ENCODE data around the gene SLC7A4. TPM values are rescaled to one million over a fixed set of nuclear protein-coding genes. Genes with fewer than 3 reads are reported as not detected.

Gene SLC7A4
- polyA plus RNA-seq, 1 of the 3 experiments (the other 2 are of a cell fraction), result 0.02 TPM

DNA sequence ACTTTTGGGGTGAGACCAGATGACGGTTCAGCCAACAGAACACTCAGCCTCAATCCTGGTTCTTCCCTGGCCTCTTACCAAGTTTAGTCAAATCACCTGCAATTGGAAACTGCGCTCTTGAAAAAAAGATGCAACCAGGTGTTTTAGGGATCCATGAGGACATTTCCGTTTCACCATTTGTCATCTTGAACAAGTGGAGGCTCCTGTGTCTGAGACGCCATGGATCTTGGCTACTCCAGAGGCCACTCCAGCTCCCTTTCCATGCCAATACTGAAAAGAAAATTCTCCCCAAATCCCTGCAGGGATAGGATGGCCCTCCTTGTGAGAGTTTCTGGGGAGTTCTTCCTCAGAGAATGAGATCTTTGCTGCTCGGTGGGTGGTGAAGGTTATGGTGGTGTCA is 41.1 kb upstream of the SLC7A4 start:
- H3K4me1 ChIP-seq (ENCODE audit: control insufficient read depth in 1 of 2, insufficient read depth in 2 of 2, low read depth in 1 of 2, low read length in 1 of 2), result peaks cover 0 to under 1% of the 10 kb centered on the region in 2 experiments; a peak in 1 of 4 replicates
- no peak overlapping the region for H3K27ac ChIP-seq (ENCODE audit: low read depth in 2 of 2, low read length in 1 of 2)
- no peak overlapping the region for H3K9ac ChIP-seq
- no peaks in the 10 kb centered on the region for H3K27me3 ChIP-seq (ENCODE audit: insufficient read depth)
- POLR2A ChIA-PET, result no interaction called here
- no peaks in the 10 kb centered on the region for H3K79me2 ChIP-seq (ENCODE audit: insufficient read depth)
- DNase-seq, result no peak
- no peaks in the 10 kb centered on the region for H4K20me1 ChIP-seq (ENCODE audit: insufficient read depth)
- TF ChIP-seq, protein P1, sequence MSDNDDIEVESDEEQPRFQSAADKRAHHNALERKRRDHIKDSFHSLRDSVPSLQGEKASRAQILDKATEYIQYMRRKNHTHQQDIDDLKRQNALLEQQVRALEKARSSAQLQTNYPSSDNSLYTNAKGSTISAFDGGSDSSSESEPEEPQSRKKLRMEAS (IDR thresholded peaks at IDR 0.05; ENCODE audit: low read depth), result no peak
- TF ChIP-seq YY1 (IDR thresholded peaks at IDR 0.05; ENCODE audit: low read depth), result no peak
- TF ChIP-seq MXI1 (IDR thresholded peaks at IDR 0.05; ENCODE audit: low read depth, low read length), result no peak
- TF ChIP-seq, protein P2, sequence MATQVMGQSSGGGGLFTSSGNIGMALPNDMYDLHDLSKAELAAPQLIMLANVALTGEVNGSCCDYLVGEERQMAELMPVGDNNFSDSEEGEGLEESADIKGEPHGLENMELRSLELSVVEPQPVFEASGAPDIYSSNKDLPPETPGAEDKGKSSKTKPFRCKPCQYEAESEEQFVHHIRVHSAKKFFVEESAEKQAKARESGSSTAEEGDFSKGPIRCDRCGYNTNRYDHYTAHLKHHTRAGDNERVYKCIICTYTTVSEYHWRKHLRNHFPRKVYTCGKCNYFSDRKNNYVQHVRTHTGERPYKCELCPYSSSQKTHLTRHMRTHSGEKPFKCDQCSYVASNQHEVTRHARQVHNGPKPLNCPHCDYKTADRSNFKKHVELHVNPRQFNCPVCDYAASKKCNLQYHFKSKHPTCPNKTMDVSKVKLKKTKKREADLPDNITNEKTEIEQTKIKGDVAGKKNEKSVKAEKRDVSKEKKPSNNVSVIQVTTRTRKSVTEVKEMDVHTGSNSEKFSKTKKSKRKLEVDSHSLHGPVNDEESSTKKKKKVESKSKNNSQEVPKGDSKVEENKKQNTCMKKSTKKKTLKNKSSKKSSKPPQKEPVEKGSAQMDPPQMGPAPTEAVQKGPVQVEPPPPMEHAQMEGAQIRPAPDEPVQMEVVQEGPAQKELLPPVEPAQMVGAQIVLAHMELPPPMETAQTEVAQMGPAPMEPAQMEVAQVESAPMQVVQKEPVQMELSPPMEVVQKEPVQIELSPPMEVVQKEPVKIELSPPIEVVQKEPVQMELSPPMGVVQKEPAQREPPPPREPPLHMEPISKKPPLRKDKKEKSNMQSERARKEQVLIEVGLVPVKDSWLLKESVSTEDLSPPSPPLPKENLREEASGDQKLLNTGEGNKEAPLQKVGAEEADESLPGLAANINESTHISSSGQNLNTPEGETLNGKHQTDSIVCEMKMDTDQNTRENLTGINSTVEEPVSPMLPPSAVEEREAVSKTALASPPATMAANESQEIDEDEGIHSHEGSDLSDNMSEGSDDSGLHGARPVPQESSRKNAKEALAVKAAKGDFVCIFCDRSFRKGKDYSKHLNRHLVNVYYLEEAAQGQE (IDR thresholded peaks at IDR 0.05; ENCODE audit: low read depth, low read length), result no peak
- no peak for TF ChIP-seq NFIC (IDR thresholded peaks at IDR 0.05; ENCODE audit: borderline replicate concordance)
- H3K9me3 ChIP-seq, result no peaks in the 10 kb centered on the region
- CTCF ChIA-PET, result interaction anchor here (1.6 to 3.4 kb wide), 2 partner anchors 29 to 34 kb away, joined by 4 to 15 read pairs; no protein-coding TSS in a partner anchor
- H2AFZ ChIP-seq (ENCODE audit: low read depth), result no peak overlapping the region
- H3K36me3 ChIP-seq (replicated peaks in 1 of 2; ENCODE audit: control insufficient read depth in 1 of 2, insufficient read depth in 2 of 2, low read length in 1 of 2), result no peaks in the 10 kb centered on the region
- WGBS (ENCODE audit: low lambda C conversion rate), result 95% methylated on average over 5 of the region's 5 CpGs
- no peak overlapping the region for H3K4me3 ChIP-seq (ENCODE audit: low read depth in 2 of 2, low read length in 1 of 2)
- H3F3A ChIP-seq (replicated peaks; ENCODE audit: insufficient read depth), result peaks cover 4% of the 10 kb centered on the region
- no peak overlapping the region for H3K4me2 ChIP-seq
- no peaks in the 10 kb centered on the region for H3K9me2 ChIP-seq

DNA sequence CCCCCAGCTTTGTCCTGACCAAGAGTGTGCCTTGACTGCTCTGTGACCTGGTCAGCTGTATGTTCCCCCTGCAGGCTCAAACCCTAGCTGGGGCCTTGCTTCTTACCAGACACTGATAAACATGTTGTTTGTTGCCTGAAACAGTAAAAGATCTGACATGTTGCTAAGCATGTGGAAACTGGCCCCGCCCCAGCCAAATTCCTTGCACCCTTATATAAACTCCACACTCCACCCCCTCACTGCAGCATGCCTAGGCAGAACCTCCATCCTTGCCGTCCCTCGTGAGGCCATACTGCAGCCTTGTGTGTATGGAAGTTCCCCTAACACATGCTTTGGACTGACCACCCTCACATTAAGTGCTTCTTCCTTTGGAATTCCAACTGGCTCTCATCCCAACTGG is 40.7 kb upstream of the SLC7A4 start:
- Histone ChIP-seq H3K9me2 (no peaks in the 10 kb centered on the region), H2AFZ (ENCODE audit: low read depth) (no peak overlapping the region), H3K36me3 (replicated peaks in 1 of 2; ENCODE audit: control insufficient read depth in 1 of 2, insufficient read depth in 2 of 2, low read length in 1 of 2) (no peaks in the 10 kb centered on the region), H3K4me3 (ENCODE audit: low read depth in 2 of 2, low read length in 1 of 2) (no peak overlapping the region), H3K9me3 (no peaks in the 10 kb centered on the region), H3K27ac (ENCODE audit: low read depth in 2 of 2, low read length in 1 of 2) (no peak overlapping the region), H3K27me3 (ENCODE audit: insufficient read depth) (no peaks in the 10 kb centered on the region), H3K79me2 (ENCODE audit: insufficient read depth) (no peaks in the 10 kb centered on the region), H3F3A (replicated peaks; ENCODE audit: insufficient read depth) (peaks cover 4% of the 10 kb centered on the region), H3K9ac (no peak overlapping the region), H3K4me2 (no peak overlapping the region), H3K4me1 (ENCODE audit: control insufficient read depth in 1 of 2, insufficient read depth in 2 of 2, low read depth in 1 of 2, low read length in 1 of 2) (no peaks in the 10 kb centered on the region), H4K20me1 (ENCODE audit: insufficient read depth) (no peaks in the 10 kb centered on the region)
- no peak for DNase-seq
- POLR2A ChIA-PET, result no interaction called here
- CTCF ChIA-PET, result interaction anchor here (1.2 to 3.4 kb wide), 3 partner anchors 21 to 34 kb away, joined by 4 to 15 read pairs (median 4); no protein-coding TSS in a partner anchor
- WGBS (ENCODE audit: low lambda C conversion rate), result 79% methylated on average over 3 of the region's 3 CpGs
- no peak for TF ChIP-seq TEAD4 (IDR thresholded peaks at IDR 0.05; ENCODE audit: borderline replicate concordance, insufficient read depth)
- TF ChIP-seq, protein P3, sequence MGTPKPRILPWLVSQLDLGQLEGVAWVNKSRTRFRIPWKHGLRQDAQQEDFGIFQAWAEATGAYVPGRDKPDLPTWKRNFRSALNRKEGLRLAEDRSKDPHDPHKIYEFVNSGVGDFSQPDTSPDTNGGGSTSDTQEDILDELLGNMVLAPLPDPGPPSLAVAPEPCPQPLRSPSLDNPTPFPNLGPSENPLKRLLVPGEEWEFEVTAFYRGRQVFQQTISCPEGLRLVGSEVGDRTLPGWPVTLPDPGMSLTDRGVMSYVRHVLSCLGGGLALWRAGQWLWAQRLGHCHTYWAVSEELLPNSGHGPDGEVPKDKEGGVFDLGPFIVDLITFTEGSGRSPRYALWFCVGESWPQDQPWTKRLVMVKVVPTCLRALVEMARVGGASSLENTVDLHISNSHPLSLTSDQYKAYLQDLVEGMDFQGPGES (IDR thresholded peaks at IDR 0.05; ENCODE audit: low read depth, low read length), result no peak
- TF ChIP-seq, protein P4, sequence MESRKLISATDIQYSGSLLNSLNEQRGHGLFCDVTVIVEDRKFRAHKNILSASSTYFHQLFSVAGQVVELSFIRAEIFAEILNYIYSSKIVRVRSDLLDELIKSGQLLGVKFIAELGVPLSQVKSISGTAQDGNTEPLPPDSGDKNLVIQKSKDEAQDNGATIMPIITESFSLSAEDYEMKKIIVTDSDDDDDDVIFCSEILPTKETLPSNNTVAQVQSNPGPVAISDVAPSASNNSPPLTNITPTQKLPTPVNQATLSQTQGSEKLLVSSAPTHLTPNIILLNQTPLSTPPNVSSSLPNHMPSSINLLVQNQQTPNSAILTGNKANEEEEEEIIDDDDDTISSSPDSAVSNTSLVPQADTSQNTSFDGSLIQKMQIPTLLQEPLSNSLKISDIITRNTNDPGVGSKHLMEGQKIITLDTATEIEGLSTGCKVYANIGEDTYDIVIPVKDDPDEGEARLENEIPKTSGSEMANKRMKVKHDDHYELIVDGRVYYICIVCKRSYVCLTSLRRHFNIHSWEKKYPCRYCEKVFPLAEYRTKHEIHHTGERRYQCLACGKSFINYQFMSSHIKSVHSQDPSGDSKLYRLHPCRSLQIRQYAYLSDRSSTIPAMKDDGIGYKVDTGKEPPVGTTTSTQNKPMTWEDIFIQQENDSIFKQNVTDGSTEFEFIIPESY (IDR thresholded peaks at IDR 0.05; ENCODE audit: borderline replicate concordance, low read depth), result no peak
- TF ChIP-seq FOXM1 (IDR thresholded peaks at IDR 0.05; ENCODE audit: low read depth), result no peak
- TF ChIP-seq, protein P5, sequence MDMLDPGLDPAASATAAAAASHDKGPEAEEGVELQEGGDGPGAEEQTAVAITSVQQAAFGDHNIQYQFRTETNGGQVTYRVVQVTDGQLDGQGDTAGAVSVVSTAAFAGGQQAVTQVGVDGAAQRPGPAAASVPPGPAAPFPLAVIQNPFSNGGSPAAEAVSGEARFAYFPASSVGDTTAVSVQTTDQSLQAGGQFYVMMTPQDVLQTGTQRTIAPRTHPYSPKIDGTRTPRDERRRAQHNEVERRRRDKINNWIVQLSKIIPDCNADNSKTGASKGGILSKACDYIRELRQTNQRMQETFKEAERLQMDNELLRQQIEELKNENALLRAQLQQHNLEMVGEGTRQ (IDR thresholded peaks at IDR 0.05; ENCODE audit: borderline replicate concordance, low read depth, low read length), result no peak
- TF ChIP-seq, protein P6, sequence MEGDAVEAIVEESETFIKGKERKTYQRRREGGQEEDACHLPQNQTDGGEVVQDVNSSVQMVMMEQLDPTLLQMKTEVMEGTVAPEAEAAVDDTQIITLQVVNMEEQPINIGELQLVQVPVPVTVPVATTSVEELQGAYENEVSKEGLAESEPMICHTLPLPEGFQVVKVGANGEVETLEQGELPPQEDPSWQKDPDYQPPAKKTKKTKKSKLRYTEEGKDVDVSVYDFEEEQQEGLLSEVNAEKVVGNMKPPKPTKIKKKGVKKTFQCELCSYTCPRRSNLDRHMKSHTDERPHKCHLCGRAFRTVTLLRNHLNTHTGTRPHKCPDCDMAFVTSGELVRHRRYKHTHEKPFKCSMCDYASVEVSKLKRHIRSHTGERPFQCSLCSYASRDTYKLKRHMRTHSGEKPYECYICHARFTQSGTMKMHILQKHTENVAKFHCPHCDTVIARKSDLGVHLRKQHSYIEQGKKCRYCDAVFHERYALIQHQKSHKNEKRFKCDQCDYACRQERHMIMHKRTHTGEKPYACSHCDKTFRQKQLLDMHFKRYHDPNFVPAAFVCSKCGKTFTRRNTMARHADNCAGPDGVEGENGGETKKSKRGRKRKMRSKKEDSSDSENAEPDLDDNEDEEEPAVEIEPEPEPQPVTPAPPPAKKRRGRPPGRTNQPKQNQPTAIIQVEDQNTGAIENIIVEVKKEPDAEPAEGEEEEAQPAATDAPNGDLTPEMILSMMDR (IDR thresholded peaks at IDR 0.05), result no peak
- TF ChIP-seq CHD2 (IDR thresholded peaks at IDR 0.05; ENCODE audit: low read length, partially characterized antibody), result no peak
- TF ChIP-seq TCF12 (IDR thresholded peaks at IDR 0.05), result no peak
- TF ChIP-seq, protein P7, sequence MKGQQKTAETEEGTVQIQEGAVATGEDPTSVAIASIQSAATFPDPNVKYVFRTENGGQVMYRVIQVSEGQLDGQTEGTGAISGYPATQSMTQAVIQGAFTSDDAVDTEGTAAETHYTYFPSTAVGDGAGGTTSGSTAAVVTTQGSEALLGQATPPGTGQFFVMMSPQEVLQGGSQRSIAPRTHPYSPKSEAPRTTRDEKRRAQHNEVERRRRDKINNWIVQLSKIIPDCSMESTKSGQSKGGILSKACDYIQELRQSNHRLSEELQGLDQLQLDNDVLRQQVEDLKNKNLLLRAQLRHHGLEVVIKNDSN (IDR thresholded peaks at IDR 0.05; ENCODE audit: borderline replicate concordance, low read depth), result no peak
- no peak for TF ChIP-seq POLR2AphosphoS5 (IDR thresholded peaks at IDR 0.05; ENCODE audit: low read depth, low read length)
- no peak for TF ChIP-seq EP300 (IDR thresholded peaks at IDR 0.05; ENCODE audit: borderline replicate concordance in 1 of 2, low read depth in 1 of 2, low read length in 1 of 2)

Measured in SK-N-SH (cell line).